GM12865 (cell line): ENCODE results near the gene CDRT4.

Experiments used
- DNase-seq: peaks from one replicate; pipeline ENCODE4 v3.0.0; 2010; ENCODE audit warnings: low read depth
- H3K4me3 ChIP-seq: 2 replicates; pipeline ENCODE4 v1.5.1; 2011; ENCODE audit warnings: mild to moderate bottlenecking, low read depth, low read length, control low read depth
- TF ChIP-seq, protein P1 (sequence below): IDR thresholded peaks from 2 replicates; pipeline ENCODE4 v1.5.1; 2011; ENCODE audit warnings: low read length, control low read depth, low read depth, inconsistent platforms; ENCODE audit not compliant: insufficient read depth; ENCODE audit errors: missing control alignments

CDRT4 gene

DNA sequence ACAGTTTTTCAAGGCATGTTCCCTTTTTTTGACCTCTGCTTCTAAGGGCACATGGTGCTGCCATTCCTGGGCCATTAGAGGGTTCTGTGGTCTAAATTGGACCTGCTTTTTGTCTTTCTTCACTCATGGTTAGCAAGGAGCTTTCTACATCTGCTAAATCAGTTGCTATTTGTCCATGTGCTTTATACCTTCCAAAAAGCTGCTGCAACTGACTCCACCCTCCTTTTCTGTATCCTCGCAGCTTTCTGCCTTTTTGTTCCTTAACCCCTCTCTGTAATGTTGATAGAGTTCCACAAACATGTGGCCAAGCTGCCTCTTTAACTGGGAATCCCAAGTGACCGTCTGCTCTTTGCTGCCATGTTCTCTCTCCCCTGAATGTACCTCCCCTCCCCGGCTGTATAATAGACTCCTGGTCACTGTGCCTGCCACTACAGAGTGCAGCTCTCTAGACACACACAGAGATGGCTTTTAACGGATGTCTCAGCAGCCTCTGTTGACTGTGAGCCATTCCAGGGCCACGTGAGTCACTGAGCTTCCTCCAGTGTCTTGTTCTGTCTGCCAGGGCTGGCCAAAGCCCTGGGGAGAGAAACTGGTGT, 68.6 kb downstream of the CDRT4 start:
- H3K4me3 ChIP-seq, result no peak overlapping the region
- DNase-seq, result no peak
- TF ChIP-seq, protein P1, sequence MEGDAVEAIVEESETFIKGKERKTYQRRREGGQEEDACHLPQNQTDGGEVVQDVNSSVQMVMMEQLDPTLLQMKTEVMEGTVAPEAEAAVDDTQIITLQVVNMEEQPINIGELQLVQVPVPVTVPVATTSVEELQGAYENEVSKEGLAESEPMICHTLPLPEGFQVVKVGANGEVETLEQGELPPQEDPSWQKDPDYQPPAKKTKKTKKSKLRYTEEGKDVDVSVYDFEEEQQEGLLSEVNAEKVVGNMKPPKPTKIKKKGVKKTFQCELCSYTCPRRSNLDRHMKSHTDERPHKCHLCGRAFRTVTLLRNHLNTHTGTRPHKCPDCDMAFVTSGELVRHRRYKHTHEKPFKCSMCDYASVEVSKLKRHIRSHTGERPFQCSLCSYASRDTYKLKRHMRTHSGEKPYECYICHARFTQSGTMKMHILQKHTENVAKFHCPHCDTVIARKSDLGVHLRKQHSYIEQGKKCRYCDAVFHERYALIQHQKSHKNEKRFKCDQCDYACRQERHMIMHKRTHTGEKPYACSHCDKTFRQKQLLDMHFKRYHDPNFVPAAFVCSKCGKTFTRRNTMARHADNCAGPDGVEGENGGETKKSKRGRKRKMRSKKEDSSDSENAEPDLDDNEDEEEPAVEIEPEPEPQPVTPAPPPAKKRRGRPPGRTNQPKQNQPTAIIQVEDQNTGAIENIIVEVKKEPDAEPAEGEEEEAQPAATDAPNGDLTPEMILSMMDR, result no peak

DNA sequence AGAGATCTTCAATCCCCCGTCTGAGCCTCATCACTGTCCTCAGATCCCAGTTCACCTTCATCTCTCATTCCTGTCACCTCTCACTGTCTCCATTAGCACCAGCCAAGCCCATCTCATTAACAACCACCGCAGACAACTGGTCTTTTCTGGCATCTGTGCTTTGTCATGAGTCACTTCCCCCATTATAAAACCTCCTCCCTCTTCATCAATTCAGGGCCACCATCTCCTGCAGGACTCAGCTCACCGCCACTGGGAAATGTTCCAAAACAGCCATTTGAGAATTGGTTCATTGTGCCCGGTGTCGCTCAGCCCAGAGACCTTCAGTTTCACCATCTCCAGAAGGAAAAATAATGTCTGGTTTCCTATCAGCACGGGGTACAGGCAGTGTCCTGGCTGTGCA, 69.1 kb downstream of the CDRT4 start:
- no peak for DNase-seq
- no peak overlapping the region for H3K4me3 ChIP-seq
- TF ChIP-seq, protein P1, result no peak

DNA sequence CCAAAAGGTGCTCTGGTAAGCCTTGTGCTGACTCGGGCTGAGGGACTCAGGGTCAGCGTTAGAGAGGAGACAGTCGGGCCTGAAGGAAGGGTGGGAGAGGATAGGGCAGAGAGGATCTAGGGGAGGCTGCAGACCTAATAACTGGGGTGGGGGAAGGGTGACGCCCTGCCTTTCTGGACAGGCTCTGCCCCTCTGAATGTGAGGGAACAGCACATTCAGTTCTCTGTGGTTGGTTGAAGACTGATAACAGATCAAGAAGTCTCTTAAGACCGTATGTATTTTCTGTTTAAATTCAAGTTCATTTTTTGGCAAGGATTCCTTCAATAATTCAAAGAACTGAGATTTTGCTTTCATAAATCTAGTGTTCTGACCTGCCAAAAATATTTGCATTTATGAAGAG, 69.8 kb downstream of the CDRT4 start:
- DNase-seq, result no peak
- no peak overlapping the region for H3K4me3 ChIP-seq
- TF ChIP-seq, protein P1, result no peak

DNA sequence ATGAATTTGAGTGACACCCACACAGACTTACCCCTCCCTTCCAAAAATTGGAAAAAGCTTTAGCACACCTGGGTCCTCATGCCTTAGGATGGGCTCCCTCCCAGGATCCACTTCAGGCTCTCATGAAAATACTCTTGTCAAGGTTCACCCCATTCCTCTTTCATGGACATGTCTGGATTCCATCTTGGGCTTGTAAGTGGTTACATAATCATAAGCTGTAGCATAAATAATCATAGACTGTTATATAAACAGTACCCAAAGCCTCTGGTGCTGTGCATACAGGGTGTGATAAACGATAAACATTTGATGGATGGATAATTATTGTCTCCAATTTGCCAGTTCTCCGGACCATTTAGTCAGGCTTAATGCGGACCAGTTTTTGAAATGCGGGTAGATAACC, 72.3 kb downstream of the CDRT4 start:
- TF ChIP-seq, protein P1, result no peak

DNA sequence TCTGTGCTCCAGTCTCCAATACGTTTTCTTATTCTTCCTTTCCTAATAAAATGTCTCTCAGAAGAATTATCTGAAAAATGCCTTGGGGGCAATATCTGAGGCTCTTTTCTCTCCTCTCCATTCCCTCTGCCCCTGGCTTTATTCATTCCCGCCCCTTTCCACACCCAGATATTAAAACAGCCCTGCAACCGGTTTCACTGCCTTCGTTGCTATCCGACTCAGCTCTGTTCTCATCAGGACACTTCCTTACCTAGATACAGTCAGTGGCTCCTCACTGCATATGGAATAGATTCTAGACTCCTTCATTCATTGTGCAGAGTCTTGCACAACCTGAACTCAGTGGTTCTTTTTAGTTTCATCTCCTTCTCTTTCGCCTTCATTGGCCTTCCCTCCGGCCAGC, 74.0 kb downstream of the CDRT4 start:
- TF ChIP-seq, protein P1, result no peak
- DNase-seq, result no peak
- H3K4me3 ChIP-seq, result no peak overlapping the region

More for the DNA sequence above, 72.3 kb downstream of the CDRT4 start:
- DNase-seq, result no peak
- no peak overlapping the region for H3K4me3 ChIP-seq

DNA sequence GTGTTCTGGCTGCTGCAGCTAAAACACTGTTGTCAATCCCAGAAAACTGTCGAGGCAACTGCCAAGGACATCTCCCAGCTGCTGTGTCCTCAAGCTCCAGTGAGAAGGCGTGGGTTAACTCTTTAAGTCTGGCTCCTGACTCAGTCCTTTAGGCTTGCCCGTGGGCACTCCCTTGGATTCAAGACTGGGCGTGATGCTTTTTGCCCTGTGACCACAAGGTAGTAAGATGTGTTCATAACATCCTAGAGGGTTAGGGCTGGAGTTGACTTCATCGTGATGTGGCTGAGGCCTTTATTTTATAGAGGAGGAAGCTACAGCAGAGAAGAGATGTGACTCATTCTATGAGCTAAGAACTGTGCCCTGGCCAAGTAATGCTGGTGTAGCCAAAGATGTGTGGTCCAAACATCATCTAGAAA, 75.1 kb downstream of the CDRT4 start:
- no peak for DNase-seq
- no peak overlapping the region for H3K4me3 ChIP-seq
- TF ChIP-seq, protein P1, result no peak
